GM03348 (cell line): Measurements from ENCODE around the gene ARHGAP28.
"Not testable (repeated sequence)": the region's sequence is repeated elsewhere in the genome, so short reads cannot be mapped to it uniquely, and the experiment has no call there.

Experiments used
- DNase-seq: peaks from one replicate; pipeline ENCODE4 v3.0.0; 2012; ENCODE audit warnings: low spot score

Gene ARHGAP28

DNA sequence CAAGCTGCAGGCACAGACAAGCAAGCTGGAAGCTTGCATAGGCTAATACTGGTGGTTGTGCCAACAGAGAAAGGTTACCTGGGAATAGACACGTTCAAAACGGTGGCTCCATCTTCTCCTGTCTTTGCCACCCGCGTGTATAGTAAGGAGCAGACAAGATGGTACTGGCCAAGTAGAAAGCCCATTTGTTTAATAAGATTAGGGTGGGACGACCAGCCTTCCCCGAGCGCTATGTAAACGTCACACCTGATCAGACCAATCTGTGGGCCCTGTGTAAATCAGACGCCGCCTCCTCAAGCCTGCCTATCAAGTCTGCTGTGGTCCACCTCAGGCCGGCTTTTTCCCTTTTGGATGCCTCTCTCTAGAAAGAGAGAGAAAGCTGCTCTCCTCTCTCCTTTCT is 198.8 kb downstream of the ARHGAP28 start:
- no peak for DNase-seq

DNA sequence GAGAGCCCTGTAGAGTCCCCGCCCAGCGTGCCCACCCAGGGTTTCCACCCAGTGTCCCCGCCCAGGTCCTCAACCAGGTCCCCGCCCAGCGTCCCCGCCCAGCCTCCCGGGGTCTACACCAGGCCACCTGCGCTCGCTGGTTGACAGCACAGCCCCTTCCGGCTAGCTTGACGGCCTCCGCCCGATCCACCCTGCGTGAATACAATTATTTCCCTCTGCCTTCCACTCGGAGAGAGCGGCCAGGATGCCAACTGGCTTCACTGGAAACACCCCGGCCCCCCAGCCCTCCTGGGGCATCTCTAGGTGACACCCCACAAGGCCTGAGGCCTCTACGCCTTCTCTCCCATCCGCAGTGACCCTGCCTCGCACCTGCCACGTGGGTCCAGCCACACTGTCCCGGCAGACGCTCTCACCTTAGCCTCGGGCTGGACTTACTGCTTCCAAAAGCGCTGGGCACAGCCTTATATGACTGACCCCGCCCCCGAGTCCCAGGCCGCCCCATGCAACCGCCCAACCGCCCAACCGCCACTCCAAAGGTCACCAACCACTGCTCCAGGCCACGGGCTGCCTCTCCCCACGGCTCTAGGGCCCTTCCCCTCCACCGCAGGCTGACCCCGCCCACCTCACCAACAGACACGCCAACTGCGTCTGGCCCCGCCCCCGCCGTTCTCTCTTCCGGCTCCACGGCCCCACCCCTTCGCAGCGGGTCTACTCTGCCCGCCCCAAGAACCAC is 200.0 kb downstream of the ARHGAP28 start:
- no peak for DNase-seq

GRCh38 chr18:6934859-6935258 is 205.3 kb downstream of the ARHGAP28 start:
- no peak for DNase-seq

GRCh38 chr18:6938003-6938402 is 208.5 kb downstream of the ARHGAP28 start:
- DNase-seq = no peak

- DNase-seq = not testable (repeated sequence)
Observed at GRCh38 chr18:6938403-6938802, 208.9 kb downstream of the ARHGAP28 start.

DNA sequence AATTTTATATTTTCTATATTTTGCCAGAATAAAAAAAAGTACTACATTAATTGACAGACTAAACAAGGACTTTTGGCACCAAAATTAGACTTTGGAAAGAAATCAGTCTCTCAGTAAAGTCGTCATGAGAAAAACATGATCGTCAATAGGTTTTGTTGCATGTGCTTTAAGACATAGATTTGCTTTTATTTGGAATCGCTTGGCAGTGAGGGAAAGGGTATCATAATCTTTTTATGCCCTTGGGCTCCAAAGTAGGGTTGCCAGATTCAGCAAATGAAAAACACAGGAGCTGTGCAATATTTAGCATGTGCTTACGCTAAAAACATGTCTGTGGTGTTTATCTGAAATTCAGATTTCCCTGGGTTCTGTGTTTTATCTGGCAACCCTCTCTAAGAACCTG is 210.5 kb downstream of the ARHGAP28 start:
- DNase-seq = no peak

- DNase-seq = no peak
Observed at GRCh38 chr18:6940451-6940850, 210.9 kb downstream of the ARHGAP28 start.

DNA sequence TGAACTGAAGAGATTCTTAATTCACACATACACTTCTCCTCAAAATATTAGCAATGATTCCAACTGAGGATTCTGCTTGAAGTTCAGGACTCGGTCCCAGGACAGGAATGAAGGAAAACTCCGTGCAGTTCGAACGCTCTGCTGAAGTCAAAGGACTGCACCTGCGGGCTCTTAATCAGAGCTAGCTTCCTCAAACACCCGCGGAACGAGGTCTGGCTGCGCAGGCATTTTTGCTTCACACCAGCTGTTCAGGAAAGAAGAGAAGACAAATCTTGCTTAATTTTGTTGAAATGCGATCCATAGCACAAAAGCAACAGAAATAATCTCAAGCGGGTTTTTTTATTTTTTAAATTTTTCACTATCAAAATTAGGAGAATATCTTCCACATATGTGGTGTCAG is 212.5 kb downstream of the ARHGAP28 start:
- no peak for DNase-seq

DNA sequence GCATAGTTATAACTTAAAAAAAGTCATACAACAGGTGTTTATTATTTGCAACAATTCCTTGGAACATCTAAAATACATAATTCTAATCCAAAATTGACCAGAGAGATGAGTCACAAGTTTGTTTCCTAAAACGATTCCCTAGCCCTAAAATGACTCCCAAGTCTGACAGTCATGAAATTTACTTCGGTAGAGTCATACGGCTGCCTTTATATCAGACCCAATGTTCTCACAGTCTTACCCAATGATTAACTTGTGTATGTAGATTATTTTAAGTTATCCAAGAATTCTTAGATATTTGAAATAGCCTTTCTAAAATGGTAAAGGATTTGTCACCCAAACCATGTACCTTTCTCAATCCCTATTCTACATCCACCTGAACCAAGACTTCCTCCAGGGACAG is 213.2 kb downstream of the ARHGAP28 start:
- DNase-seq = no peak

- no peak for DNase-seq
Observed at GRCh38 chr18:6943143-6943542, 213.6 kb downstream of the ARHGAP28 start.

DNA sequence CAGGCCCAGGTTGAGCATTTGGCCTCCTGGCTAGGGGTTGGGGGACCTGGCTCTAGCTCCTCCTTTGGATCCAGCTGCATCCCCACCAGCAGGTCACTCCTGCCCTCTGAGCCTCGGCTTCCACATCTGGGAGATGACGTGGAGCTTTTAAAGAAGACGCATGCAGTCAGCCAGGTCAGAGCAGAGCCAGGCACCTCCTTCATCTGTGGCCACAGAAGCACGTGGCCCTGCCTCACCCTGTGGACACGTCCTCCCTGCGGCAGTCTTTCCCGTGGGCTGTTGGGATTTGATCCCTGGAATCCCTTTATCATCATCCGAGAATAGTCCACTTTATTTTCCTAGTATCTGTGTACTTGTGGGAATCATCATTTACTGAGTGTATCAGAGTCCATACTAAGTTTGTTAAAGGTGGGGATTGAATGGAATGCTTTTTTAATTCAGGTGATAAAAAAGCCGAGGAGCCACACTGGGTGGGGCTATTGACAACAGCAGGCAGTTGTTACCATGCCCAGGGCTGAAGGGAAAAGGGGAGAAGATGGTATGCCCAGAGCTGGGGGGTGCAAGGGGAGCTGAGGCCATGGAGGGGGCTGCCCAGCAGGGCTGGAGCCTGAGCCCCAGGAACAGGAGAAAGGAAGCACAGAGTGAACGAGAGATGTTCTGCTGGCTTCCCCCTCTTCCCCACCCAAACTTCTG is 218.0 kb downstream of the ARHGAP28 start:
- no peak for DNase-seq

DNA sequence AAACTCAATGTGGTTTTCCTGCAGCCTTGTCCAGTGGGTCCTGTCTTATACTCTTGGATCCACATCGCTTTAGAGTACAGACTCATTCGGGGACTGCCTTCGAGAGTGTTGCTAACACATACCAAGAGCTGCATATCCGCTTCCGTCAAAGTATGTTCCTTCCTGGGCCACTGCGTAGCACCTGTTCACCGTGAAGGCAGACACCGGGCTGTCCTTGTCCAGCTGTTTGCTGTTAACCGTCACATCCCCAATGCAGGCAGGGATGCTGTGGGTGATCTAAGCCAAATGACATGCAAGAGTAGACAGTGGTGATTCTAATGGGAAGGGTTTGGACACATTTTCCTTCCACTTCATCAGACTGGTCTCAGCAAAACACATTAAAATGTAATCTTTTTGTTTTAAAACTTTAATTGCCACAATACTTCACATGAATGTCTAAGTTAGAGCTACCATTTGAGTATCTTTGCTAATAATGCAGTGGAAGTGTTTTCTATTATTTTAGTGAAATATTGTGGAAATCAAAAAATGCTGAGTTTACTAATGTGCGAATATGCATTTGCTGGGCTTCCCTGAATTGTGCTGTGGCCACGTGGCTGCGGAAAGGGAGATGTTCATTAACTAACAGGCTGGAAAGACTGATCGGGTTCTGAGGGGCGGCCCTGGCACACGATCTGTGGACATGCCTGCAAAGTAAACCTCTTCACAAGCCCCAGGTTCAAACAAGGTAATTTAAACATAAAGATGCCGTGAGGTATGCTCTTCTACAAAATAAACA is 219.0 kb downstream of the ARHGAP28 start:
- DNase-seq = no peak

DNA sequence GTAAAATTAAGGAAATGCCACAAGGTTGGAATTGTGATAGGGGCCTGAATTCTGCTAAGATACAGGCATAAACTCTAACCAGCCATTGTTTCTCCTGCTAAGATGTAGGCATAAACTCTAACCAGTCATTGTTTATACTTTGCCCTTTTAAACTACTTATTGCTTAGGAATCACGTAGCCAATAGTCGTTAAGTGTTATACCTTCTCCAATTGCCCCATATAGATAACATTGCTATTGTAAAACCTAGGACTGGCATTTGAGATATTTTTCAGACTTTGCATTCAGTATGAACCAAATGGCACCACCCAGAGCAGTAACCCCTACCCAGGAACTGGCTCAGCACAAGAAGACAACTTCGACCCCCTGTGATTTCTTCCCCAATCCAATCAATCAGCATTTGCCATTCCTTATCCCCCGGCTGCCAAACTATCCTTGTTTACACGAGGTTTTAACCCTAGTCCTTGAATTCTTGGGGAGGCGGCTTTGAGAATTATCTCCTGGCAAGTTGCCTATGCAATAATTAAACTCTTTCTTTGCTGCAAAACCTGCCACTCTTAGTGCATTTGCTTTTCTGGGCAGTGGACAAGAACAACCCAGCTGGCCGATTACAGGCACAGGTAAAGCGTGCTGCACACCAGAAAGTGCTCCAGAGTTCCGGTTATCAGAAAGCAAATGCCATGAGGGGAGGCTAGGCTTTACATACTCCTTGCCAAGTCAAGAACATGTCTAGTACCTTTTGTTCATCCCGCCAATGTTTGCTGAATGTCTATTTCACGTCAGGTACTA is 220.5 kb downstream of the ARHGAP28 start:
- DNase-seq = no peak

GRCh38 chr18:6950641-6951040 is 221.1 kb downstream of the ARHGAP28 start:
- no peak for DNase-seq

DNA sequence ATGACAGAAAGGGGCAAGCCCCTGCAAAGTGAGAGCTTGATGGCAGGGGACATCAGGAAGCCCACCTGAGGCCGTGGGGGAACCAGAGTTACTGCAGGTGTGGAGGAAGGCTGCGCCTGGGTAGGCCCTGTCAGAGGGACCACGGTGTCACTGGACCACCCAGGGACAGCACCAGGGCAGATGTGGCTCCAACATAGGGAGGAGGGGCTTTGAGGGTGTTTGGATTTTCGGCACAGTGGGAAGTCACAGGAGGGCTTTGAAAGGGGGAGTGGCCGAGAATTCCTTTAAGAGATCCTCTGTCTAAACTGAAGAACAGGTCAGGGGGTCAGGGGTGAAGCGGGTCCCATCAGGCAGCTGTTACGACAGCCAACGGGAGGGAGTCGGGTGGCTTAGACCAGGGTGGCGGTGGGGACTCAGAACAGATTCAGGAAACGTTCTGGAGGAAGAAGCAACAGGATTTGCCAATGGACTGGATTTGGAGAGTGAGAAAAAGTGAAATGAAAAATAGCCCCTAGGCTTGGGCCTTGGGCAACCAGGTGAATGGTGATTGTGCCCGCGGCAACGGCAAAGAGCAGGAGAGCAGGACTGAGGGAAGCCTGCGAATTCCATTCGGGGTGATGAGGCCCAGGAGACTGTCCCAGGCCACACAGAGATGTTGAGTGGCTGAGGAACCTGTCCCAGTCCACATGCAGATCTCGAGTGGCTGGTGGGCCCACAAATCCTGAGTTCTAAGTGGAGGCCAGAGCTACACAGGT is 222.0 kb downstream of the ARHGAP28 start:
- DNase-seq = no peak

DNA sequence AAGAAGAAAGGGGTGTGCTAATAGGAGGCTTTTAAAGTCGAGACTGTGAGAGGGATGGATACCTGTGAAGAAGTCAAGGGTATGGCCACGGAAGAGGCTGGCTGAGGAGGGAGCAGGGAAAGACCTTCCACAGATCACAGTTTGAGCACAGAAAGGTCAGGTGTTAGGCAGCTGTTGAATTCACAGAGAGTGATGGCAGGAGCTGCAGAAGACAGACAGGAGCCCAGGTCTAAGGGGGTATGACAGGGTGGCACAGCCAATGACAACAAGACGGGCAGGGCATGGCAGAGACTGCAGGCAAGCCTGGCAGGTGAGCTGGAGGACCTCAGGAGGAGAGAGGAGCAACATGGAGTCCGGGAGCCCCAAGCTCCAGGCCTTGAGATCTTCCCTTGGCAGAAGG is 225.0 kb downstream of the ARHGAP28 start:
- no peak for DNase-seq

DNA sequence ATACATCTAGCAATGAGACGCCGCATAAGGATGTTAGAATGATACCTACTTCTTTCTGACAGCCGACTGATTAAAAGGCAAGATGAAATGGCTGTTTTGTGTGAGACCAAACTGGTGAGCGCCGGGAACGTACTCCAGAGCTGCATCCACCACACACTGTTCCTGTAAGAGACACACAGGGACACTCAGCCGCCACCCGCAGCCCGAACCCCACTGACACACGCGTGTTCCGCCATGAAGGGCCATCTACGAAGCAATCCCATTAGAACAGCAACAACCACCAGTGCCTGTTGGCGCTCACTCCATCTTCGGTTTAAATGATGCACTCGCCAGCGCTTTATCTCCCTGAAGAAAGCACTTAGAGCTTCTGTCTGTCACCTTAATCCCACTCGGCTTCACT is 225.8 kb downstream of the ARHGAP28 start:
- DNase-seq = no peak

DNA sequence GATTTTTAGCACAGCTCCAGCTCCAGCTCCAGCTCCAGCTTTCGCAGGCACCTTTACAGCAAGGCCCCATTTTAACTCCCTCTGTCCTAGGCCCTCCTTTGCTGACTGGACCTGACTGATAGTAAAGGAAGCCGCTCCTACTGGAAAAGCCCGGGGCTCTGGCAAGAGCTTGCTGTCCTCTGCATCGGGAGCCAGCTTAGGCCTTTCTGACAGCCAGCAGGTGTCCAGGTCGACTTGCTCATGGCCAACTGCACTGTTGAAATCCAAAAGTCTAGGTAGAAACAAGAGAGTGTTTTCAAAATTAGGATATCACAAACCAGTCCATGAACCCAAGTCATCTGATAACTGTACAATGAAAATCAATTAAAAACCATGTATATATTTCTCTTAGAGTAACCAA is 227.0 kb downstream of the ARHGAP28 start:
- no peak for DNase-seq

- no peak for DNase-seq
Observed at GRCh38 chr18:6956999-6957398, 227.5 kb downstream of the ARHGAP28 start.

GRCh38 chr18:6959110-6959509 is 229.6 kb downstream of the ARHGAP28 start:
- DNase-seq = no peak

DNA sequence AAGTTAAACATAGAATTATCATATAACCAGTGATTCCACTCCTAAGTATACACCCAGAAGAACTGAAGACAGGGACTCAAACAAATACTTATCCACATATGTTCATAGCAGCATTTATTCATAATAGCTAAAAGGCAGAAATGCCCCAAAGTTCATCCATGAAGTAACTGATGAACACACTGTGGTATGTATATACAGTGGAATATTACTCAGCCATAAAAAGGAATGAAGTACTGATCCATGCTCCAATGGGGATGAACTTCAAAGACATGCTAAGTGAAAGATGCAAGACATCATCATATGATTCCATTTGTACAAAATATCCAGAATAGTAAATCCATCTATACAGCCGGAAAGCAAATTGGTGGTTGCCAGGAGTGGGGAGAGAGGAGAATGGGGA is 230.6 kb downstream of the ARHGAP28 start:
- DNase-seq = no peak

DNA sequence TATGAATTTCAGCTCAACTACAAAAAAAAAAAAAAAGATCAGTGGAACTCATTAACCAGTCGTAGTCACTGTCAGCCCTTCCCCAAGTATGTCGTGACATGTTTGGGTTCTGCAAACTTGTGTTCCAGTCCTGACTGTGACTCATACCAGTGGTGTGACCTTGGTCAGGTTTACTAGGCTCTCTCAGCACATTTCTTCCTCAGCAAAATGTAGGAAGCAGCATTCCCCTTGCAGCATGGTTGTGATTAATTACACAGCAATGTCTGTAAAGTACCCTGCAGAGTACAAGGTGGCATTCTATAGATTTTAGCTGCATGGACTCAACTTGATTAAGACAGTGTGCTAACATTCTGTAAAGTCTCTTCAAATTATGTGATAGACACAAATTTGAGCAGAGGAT is 231.1 kb downstream of the ARHGAP28 start:
- DNase-seq = no peak
